Vagina (tissue), 2 donors: ENCODE results near the gene NTM. TPM values are rescaled to one million over a fixed set of nuclear protein-coding genes. Genes with fewer than 3 reads are reported as not detected.

ENCODE experiments used
- DNase-seq, 2 donors: peaks; one replicate each; pipeline ENCODE4 v3.0.0-alpha.2; 2017; ENCODE audit errors: extremely low spot score in 2 of 2
- H3K27ac ChIP-seq: fragments of 200-600 bp; sonication (generic); one replicate; pipeline ENCODE4 v1.5.1; 2019
- H3K27me3 ChIP-seq: fragments of 200-600 bp; sonication (generic); one replicate; pipeline ENCODE4 v1.5.1; 2019
- H3K36me3 ChIP-seq, 2 donors: fragments of 200-600 bp; sonication (generic); one replicate each; pipeline ENCODE4 v1.5.1; 2017 to 2019
- H3K4me1 ChIP-seq: fragments of 200-600 bp; sonication (generic); one replicate; pipeline ENCODE4 v1.5.1; 2019
- H3K4me3 ChIP-seq, 2 donors: fragments of 200-600 bp; sonication (generic); 1 replicate in 1 of 2; 2 replicates in 1 of 2; pipeline ENCODE4 v1.5.1; 2016 to 2019
- H3K9me3 ChIP-seq: fragments of 200-600 bp; sonication (generic); one replicate; pipeline ENCODE4 v1.5.1; 2019
- CTCF ChIP-seq, 3 experiments: fragments of 450-650 bp in 2 of 3; fragments of 200-600 bp in 1 of 3; sonication (generic) in 1 of 3; IDR thresholded peaks; one replicate each; pipeline ENCODE4 v1.5.1; 2017 to 2019; ENCODE audit warnings: antibody characterized with exemption in 3 of 3, mild to moderate bottlenecking in 2 of 3, moderate library complexity in 2 of 3
- POLR2A ChIP-seq, 2 donors: fragments of 450-650 bp; IDR thresholded peaks; one replicate each; pipeline ENCODE4 v1.6.1; 2017; ENCODE audit warnings: antibody characterized with exemption in 2 of 2, mild to moderate bottlenecking in 2 of 2, moderate library complexity in 2 of 2
- POLR2AphosphoS5 ChIP-seq, 2 donors: sonication (generic); formaldehyde crosslinking; IDR thresholded peaks; one replicate each; pipeline ENCODE4 v1.9.0; 2017; ENCODE audit warnings: antibody characterized with exemption in 2 of 2, mild to moderate bottlenecking in 2 of 2, low read depth in 1 of 2; ENCODE audit not compliant: insufficient read depth in 1 of 2
- intact Hi-C: fragments of 100-400 bp; cut with DNase I; formaldehyde crosslinking; loops from one replicate; pipeline ENCODE4 v1.15.1; 2023
- total RNA-seq: library from RNA; depleted of rRNA; stranded (reverse); fragments of >200 nt; gene quantifications from one replicate; pipeline ENCODE4 v1.2.3, GENCODE V29; 2016

Gene NTM
- total RNA-seq, 1 donor from 2014 or later: 4.2 TPM

- intact Hi-C loops: no loop called here
- no peak for TF ChIP-seq CTCF (IDR thresholded peaks at IDR 0.05)
- no peak for TF ChIP-seq POLR2A (IDR thresholded peaks at IDR 0.05)
Observed at GRCh38 chr11:131704682-131705081, 334.3 kb downstream of the NTM start.

GRCh38 chr11:131710511-131710910 lies 340.1 kb downstream of the NTM start:
- Histone ChIP-seq H3K27ac (no peak overlapping the region), H3K27me3 (no peaks in the 10 kb centered on the region), H3K4me3 (no peak overlapping the region), H3K4me1 (no peaks in the 10 kb centered on the region), H3K36me3 (no peaks in the 10 kb centered on the region), H3K9me3 (no peaks in the 10 kb centered on the region)
- TF ChIP-seq POLR2AphosphoS5 (IDR thresholded peaks at IDR 0.05; ENCODE audit: insufficient read depth in 1 of 2, low read depth in 1 of 2): no peak
- no peak for TF ChIP-seq POLR2A (IDR thresholded peaks at IDR 0.05)
- TF ChIP-seq CTCF (IDR thresholded peaks at IDR 0.05): no peak
- intact Hi-C loops: no loop called here
- DNase-seq: no peak

More at GRCh38 chr11:131704682-131705081, 334.3 kb downstream of the NTM start:
- Histone ChIP-seq H3K27me3 (no peaks in the 10 kb centered on the region), H3K27ac (no peak overlapping the region), H3K36me3 (no peaks in the 10 kb centered on the region), H3K4me1 (no peaks in the 10 kb centered on the region), H3K9me3 (no peaks in the 10 kb centered on the region), H3K4me3 (no peak overlapping the region)
- no peak for DNase-seq

GRCh38 chr11:131712897-131713296 lies 342.5 kb downstream of the NTM start:
- no peak for DNase-seq
- Histone ChIP-seq H3K27me3 (no peaks in the 10 kb centered on the region), H3K4me1 (no peaks in the 10 kb centered on the region), H3K36me3 (no peaks in the 10 kb centered on the region), H3K27ac (no peak overlapping the region), H3K9me3 (no peaks in the 10 kb centered on the region), H3K4me3 (no peak overlapping the region)
- intact Hi-C loops: no loop called here
- TF ChIP-seq POLR2A (IDR thresholded peaks at IDR 0.05) (no peak), CTCF (IDR thresholded peaks at IDR 0.05) (no peak), POLR2AphosphoS5 (IDR thresholded peaks at IDR 0.05; ENCODE audit: insufficient read depth in 1 of 2, low read depth in 1 of 2) (no peak)

- no peaks in the 10 kb centered on the region for H3K4me1 ChIP-seq
- H3K9me3 ChIP-seq: no peaks in the 10 kb centered on the region
- no peak overlapping the region for H3K4me3 ChIP-seq
- intact Hi-C loops: no loop called here
- no peak overlapping the region for H3K27ac ChIP-seq
- H3K27me3 ChIP-seq: no peaks in the 10 kb centered on the region
- H3K36me3 ChIP-seq: no peaks in the 10 kb centered on the region
- no peak for TF ChIP-seq POLR2A (IDR thresholded peaks at IDR 0.05)
- TF ChIP-seq POLR2AphosphoS5 (IDR thresholded peaks at IDR 0.05; ENCODE audit: insufficient read depth in 1 of 2, low read depth in 1 of 2): no peak
- no peak for TF ChIP-seq CTCF (IDR thresholded peaks at IDR 0.05)
- DNase-seq: no peak
Observed at GRCh38 chr11:131713529-131714134, 343.2 kb downstream of the NTM start.

- intact Hi-C loops: no loop called here
- H3K36me3 ChIP-seq: no peaks in the 10 kb centered on the region
- DNase-seq: no peak
- no peak overlapping the region for H3K4me3 ChIP-seq
- H3K4me1 ChIP-seq: no peaks in the 10 kb centered on the region
- no peak for TF ChIP-seq CTCF (IDR thresholded peaks at IDR 0.05)
- TF ChIP-seq POLR2A (IDR thresholded peaks at IDR 0.05): no peak
- H3K9me3 ChIP-seq: no peaks in the 10 kb centered on the region
- H3K27me3 ChIP-seq: no peaks in the 10 kb centered on the region
- no peak overlapping the region for H3K27ac ChIP-seq
Observed at GRCh38 chr11:131717616-131718015, 347.2 kb downstream of the NTM start.
